Measurements from ENCODE around the gene POMC.
A peak's percentile ranks its signal among the peaks of the same experiment; 100 is the strongest.
"Not testable (repeated sequence)": the region's sequence is repeated elsewhere in the genome, so short reads cannot be mapped to it uniquely, and the experiment has no call there.

The POMC gene

GRCh38 chr2:25132299-25132635, 36.1 kb downstream of the POMC start:
- no peak for DNase-seq (ENCODE audit: low read depth)

- DNase-seq (ENCODE audit: low read depth) = peak; percentile 20
Observed at GRCh38 chr2:25131567-25132298, 36.6 kb downstream of the POMC start.

- DNase-seq (ENCODE audit: low read depth) = no peak
Observed at GRCh38 chr2:25131253-25131566, 37.2 kb downstream of the POMC start.

GRCh38 chr2:25129901-25130520, 38.4 kb downstream of the POMC start:
- no peak for DNase-seq (ENCODE audit: low read depth)

DNA sequence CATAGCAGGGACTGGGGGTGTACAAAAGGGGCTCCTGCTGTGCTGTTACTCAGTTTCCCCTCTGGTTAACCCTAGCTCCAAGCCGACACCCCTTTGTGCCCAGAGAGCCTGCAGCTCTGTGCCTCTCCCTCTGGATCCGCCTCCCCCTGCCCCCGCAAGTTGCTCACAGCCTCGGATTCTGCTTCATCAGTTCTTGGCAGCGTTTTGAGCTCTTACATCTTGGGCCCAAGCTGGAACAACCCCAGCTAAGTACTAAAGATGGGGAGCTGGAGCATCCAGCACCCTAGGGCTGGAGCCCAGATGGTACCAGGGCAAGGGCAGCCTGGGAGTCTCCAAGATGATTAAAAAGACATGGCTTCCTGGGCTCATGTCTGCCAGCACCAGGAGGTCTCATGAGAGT, 40.7 kb downstream of the POMC start:
- DNase-seq (ENCODE audit: low read depth) = no peak

- not testable (repeated sequence) for DNase-seq (ENCODE audit: low read depth)
Observed at GRCh38 chr2:25127071-25127470, 41.3 kb downstream of the POMC start.

DNA sequence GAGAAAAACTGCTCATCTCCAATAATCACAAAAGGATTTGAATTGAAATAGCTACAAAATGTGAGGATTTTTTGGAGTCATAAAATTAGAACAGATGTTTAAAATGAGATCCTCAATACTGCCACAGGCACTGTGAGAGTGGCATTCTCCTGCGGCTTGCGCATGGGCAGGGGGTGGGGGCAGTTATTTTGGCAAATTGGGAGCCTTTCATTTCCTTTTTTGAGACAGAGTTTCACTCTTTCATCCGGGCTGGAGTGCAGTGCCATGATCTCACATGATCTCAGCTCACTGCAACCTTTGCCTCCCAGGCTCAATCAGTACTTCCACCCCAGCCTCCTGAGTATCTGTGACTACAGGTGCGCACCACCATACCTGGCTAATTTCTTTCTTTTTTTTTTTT, 42.4 kb downstream of the POMC start:
- no peak for DNase-seq (ENCODE audit: low read depth)

DNA sequence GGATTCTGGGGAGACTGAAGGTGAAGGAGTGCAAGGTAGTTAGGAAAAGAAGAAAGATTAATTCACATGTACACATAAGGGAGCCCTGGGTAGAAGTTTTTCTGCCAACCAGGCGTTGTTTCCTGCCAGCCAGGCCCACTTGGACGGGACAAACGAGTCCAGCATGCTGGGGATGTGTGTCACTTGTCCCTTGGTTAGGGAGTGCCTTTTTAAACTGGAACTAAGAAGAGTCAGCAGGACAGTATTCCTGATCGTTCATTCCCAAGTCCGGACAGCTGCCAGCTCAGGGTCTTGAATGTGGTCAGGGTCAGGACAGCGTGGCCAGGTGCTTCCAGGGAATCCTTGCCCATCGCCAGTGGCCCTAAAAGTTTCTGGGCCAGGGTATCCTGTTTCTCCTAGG, 43.2 kb downstream of the POMC start:
- no peak for DNase-seq (ENCODE audit: low read depth)

DNA sequence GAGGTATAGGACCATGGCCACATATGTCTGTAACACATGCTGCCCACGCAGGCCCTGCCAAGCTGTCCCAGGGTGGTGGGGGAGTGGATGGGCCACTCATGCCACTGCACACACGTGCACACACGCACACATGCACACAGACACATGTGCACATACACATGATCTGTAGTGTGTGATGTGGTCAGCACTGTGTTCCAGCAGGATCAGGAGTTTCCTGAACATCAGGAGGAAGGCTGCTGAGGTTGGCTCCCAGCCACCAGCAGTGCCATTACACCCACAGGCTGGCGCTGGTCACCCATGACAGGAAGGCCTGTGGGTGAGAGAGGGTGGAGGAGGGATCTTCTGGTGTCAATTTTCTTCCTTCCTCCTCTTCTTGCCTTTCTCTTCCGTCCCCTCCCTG, 44.7 kb downstream of the POMC start:
- no peak for DNase-seq (ENCODE audit: low read depth)

DNA sequence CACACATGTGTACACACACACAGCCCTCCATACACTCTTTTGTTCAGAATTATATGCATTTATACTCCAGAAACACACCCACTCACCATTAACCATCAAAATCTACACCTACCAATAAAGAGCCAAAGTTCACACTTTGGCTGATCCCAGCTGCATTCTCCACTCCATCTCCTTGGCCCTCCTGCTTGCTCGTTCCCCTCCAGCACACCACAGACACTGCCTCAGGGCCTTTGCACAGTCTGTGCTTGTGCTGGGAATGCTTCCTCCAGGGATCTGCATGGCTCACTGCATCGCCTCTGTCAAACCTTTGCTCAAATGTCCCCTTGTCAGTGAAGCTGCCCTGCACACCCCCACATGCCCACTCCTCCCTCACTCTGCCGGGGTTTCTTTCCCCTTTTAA, 46.0 kb downstream of the POMC start:
- DNase-seq (ENCODE audit: low read depth) = no peak

- DNase-seq (ENCODE audit: low read depth) = no peak
Observed at GRCh38 chr2:25119263-25119662, 49.1 kb downstream of the POMC start.

- no peak for DNase-seq (ENCODE audit: low read depth)
Observed at GRCh38 chr2:25116956-25117355, 51.4 kb downstream of the POMC start.

DNA sequence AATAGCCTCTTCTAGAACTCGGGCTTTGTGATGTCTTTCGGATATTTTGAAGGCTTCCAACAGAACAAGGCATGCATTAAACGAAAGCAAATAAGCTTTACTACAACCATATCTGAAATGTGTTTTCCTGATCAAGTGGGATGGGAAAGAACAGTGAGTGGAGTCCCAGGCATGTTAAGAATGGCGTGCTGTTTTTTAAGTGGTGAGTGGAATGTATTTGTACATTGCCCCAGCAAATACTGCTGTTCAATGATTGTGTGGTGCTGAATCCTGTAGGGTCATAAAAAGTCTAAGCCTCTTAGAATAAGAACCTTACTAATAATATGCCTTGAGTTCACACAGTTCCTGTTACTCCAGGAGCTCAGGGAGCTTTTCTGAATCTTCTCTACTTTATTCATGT, 52.5 kb downstream of the POMC start:
- no peak for DNase-seq (ENCODE audit: low read depth)

DNA sequence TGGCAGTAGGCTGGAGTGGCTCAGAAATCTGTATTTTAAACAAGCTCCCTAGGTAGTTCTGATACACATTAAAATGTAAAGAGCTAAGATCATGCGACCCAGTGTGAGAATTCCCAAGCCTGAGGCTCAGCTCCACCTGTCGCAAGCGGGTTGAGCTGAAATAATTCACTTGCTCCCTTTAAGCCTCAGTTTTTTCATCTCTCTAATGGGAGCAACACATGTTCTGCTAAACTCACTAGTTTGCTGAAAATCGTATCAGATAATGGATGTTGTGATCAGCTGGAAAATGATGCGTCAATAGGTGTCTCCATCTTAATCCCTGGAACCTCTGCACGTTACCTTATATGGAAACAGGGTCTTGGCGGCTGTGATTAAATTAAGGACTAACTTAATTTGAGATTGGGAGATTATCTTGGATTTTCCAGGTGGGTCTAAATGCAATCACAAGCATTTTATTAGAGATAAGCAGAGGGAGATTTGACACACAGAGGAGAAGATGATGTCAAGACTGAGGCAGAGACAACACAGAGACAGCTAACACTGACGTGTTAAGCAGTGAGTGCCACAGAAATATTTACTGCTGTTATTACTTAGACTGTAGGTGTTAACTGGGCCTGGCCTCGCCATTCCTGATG, 53.0 kb downstream of the POMC start:
- no peak for DNase-seq (ENCODE audit: low read depth)

GRCh38 chr2:25112113-25112512, 56.3 kb downstream of the POMC start:
- no peak for DNase-seq (ENCODE audit: low read depth)
